ENCODE measurements around the gene ITCH.

ITCH gene

DNA sequence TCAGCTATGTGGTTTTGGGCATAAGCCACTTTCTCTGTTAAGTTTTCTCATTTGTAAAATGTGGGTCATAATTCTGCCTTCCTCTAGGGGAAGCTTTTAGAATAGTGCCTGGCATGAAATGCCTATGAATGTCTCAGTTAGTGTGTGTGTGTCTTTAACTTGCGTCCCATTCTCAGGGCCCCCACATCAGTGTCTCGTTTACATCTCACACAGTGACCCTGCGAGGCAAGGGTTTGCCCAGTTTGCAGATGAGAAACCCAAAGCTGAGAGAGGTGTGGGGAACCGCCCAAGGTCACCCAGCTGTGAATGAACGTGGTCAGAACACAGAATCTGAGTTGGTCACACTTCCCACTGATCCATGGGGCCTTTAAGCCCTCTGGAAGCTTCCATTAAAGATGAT lies 167.3 kb downstream of the ITCH start:
- Histone ChIP-seq H3K4me3 (ENCODE audit: low read depth in 1 of 2, low read length in 1 of 2) (no peak overlapping the region), H3K27me3 (no peaks in the 10 kb centered on the region), H3K36me3 (peaks cover 90% of the 10 kb centered on the region), H3K27ac (no peak overlapping the region), H3K4me1 (ENCODE audit: control insufficient read depth in 1 of 2, insufficient read depth in 1 of 2, low read depth in 1 of 2, low read length in 1 of 2) (no peaks in the 10 kb centered on the region), H3K9me3 (no peaks in the 10 kb centered on the region)
- TF ChIP-seq, protein P1, sequence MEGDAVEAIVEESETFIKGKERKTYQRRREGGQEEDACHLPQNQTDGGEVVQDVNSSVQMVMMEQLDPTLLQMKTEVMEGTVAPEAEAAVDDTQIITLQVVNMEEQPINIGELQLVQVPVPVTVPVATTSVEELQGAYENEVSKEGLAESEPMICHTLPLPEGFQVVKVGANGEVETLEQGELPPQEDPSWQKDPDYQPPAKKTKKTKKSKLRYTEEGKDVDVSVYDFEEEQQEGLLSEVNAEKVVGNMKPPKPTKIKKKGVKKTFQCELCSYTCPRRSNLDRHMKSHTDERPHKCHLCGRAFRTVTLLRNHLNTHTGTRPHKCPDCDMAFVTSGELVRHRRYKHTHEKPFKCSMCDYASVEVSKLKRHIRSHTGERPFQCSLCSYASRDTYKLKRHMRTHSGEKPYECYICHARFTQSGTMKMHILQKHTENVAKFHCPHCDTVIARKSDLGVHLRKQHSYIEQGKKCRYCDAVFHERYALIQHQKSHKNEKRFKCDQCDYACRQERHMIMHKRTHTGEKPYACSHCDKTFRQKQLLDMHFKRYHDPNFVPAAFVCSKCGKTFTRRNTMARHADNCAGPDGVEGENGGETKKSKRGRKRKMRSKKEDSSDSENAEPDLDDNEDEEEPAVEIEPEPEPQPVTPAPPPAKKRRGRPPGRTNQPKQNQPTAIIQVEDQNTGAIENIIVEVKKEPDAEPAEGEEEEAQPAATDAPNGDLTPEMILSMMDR (IDR thresholded peaks at IDR 0.05): no peak

DNA sequence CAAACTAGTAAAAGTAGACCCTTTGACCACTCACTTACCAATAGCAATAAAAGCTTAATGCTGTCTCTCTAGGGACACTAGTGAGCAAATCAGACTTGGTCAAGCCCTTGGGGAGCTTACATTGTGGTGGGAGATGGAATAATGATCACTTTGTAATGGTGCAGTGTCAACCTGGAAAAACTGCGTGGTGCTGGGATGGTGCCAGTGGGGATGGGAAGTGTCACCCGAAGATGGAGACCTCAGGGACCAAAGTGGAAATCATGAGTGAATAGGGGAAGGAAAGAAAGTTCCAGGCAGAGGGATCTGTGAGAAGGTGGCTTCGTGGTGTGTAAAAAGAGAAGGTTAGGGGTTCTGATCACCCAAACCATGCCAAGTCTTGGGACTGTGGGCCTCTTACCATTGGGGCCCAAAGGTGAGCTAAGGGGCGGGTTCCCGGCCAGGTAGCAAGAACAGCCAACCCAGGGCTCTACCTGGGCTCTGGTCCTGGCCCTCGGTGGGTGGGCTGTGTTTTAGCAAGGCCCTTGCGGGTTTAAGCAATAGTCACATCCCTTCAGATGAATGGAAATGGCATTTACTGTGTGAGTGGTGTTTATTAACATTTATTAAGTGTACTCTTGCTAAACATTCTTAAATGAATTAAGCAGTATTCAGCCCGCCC lies 168.7 kb downstream of the ITCH start:
- Histone ChIP-seq H3K27me3 (no peaks in the 10 kb centered on the region), H3K4me3 (ENCODE audit: low read depth in 1 of 2, low read length in 1 of 2) (no peak overlapping the region), H3K36me3 (peaks cover 91% of the 10 kb centered on the region), H3K4me1 (ENCODE audit: control insufficient read depth in 1 of 2, insufficient read depth in 1 of 2, low read depth in 1 of 2, low read length in 1 of 2) (no peaks in the 10 kb centered on the region), H3K27ac (no peak overlapping the region), H3K9me3 (no peaks in the 10 kb centered on the region)
- TF ChIP-seq, protein P1 (IDR thresholded peaks at IDR 0.05): no peak

DNA sequence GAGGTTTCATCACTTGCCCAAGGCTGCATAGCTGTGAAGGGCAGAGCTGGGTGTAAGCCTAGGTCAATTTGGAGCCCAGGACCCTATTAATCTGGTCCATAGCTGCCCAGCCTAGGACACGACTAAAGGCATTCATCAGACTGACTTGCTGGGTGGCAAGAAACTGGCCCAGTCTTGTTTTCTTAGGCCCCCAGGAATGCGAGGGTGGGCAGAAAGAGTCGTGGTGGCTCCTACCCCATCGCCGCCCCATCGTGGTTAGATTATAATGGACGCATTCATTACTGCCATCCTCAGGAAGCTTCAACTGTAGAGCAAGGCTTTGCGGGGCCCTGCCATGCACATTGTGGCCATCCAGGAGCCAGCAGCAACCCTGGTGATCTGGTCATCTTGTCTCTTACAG lies 169.2 kb downstream of the ITCH start:
- Histone ChIP-seq H3K36me3 (peaks cover 91% of the 10 kb centered on the region), H3K4me1 (ENCODE audit: control insufficient read depth in 1 of 2, insufficient read depth in 1 of 2, low read depth in 1 of 2, low read length in 1 of 2) (no peaks in the 10 kb centered on the region)
- TF ChIP-seq, protein P1 (IDR thresholded peaks at IDR 0.05): no peak

DNA sequence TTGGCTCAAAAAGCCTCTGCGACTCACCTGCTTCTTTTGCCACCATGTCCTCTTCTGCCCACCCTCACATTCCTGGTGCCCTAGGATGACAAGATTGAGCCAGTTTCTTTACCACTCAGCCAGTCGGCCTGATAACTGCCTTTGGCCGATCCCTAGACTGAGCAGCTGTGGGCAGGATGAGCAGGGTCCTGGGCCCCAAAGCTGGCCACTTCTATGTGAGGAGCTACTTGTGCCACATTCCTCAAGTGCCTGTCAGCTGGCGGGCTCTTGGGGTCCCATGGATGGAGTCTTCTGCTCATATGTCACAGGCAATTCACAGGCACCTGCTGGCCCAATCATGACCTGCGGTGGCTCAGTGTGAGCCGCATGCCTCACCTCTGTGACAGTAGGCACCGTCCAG lies 169.7 kb downstream of the ITCH start:
- Histone ChIP-seq H3K4me1 (ENCODE audit: control insufficient read depth in 1 of 2, insufficient read depth in 1 of 2, low read depth in 1 of 2, low read length in 1 of 2) (no peaks in the 10 kb centered on the region), H3K9me3 (no peaks in the 10 kb centered on the region), H3K4me3 (ENCODE audit: low read depth in 1 of 2, low read length in 1 of 2) (no peak overlapping the region), H3K36me3 (peaks cover 90% of the 10 kb centered on the region), H3K27ac (no peak overlapping the region), H3K27me3 (no peaks in the 10 kb centered on the region)
- TF ChIP-seq, protein P1 (IDR thresholded peaks at IDR 0.05): no peak

More for the DNA sequence above, 169.2 kb downstream of the ITCH start:
- no peak overlapping the region for H3K27ac ChIP-seq
- H3K9me3 ChIP-seq: no peaks in the 10 kb centered on the region
- H3K27me3 ChIP-seq: no peaks in the 10 kb centered on the region
- no peak overlapping the region for H3K4me3 ChIP-seq (ENCODE audit: low read depth in 1 of 2, low read length in 1 of 2)

DNA sequence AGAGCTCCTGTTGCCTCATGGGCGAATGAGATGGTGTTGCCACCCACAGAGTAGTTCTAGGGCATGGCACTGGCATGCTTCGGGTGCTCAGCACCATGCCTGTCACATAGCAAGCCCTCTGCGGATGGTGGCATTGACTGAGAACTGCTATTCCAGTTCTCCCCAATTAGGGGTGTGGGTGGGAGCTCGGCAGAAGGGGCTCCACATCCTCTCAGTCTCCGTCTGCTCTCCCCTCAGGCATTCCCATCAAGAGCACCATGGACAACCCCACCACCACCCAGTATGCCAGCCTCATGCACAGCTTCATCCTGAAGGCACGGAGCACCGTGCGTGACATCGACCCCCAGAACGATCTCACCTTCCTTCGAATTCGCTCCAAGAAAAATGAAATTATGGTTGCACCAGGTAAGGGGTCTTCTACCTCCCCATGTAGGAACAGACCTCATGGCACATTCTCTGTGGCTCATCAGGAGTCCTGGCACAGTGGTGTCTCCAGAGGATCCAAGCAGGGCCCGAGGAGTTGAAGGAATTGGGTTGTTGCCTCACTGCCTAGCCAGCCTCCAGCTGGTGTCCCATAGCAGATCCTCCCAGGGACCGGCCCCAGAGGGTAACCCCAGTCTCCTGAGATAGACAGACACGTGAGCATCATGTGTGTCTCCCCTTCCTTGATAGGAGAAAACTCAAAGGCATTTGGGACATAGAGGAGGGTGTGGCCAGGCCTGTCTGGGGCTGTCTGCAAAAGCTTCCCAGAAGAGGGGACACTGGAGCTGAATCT lies 171.5 kb downstream of the ITCH start:
- H3K36me3 ChIP-seq: peaks cover 75% of the 10 kb centered on the region
- H3K4me1 ChIP-seq (ENCODE audit: control insufficient read depth in 1 of 2, insufficient read depth in 1 of 2, low read depth in 1 of 2, low read length in 1 of 2): no peaks in the 10 kb centered on the region
- H3K4me3 ChIP-seq (ENCODE audit: low read depth in 1 of 2, low read length in 1 of 2): no peak overlapping the region
- no peaks in the 10 kb centered on the region for H3K27me3 ChIP-seq
- H3K27ac ChIP-seq: no peak overlapping the region
- no peaks in the 10 kb centered on the region for H3K9me3 ChIP-seq
- TF ChIP-seq, protein P1 (IDR thresholded peaks at IDR 0.05): no peak
